ENCODE measurements around the gene POC1A.

The POC1A gene

DNA sequence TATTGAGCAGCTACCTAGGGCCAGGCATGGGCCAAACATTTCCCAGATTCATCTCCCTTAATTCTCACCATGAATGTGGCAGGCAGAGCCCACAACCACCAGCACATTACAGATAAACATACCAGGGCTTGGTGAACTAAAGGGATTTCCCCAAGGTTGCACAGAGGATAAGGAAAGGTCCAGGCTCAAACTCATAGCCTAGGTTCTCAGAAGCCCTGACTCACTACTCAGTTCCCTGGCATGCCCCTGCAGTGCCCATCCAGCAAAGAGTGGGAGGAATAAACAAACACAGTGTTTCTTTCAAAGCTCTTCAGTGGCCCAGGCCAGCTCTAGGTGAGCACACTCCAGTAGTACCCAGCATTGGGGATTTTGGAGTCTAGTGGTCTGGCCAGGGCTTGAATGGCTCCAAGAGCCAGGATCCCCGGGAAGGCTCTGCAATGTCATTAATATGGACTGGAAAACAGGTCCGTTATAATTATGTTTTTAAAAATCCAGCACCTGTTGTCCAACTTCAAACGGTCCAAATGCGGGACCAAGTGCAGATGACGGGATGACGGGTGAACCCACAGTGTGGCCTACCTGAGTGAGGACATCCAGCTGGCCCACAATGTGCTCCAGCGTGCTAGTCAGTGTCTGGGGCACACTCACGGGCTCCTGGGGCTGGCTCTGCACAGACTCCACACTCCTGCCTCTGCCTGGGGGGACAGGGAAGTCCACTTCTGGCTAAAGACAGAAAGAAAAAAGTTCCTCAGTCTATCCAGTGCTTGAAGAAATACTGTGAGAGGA, 58.0 kb downstream of the POC1A start:
- no peak for DNase-seq

DNA sequence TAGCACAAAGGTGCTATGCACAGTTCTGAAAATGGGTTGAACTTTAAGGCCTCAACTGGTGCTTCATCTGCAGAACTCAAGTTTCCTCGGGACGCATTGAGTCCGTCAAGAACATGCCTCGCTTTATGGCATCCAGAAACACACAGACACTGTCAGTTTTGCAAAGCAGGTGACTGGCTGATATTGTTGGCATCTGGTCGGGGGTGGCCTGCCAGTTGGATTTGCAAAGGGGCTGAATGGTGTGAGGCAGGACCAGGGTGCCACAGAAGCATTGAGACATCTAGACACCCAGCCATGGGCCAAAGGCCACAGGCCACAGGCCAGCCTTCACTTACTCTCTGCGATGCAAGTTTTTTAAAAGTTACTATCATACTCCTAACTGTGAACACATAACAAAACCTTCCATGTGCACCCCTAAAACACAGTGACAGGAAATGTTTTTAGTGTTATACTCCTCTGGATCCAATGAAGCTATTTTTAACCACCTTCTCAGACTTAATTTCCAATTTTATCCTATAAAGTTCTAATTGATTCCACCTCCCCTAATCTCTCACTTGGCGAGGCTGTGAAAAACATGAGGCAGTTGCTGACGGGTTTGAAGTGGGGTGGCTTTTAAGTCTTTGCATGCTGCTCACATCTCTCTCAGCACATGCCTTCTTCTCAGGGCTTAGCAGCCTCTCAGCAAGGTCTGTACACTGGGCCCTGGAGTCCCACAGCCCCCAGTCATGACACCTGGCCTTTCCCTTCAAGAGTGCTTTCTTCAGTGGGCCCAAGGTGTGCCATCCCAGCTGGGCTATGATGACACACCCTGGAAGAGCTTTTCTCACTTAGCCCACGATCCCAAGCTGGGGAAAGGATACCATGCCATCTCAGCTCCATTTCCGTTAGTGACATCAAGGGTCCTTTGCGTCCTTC, 59.4 kb downstream of the POC1A start:
- DNase-seq = no peak

DNA sequence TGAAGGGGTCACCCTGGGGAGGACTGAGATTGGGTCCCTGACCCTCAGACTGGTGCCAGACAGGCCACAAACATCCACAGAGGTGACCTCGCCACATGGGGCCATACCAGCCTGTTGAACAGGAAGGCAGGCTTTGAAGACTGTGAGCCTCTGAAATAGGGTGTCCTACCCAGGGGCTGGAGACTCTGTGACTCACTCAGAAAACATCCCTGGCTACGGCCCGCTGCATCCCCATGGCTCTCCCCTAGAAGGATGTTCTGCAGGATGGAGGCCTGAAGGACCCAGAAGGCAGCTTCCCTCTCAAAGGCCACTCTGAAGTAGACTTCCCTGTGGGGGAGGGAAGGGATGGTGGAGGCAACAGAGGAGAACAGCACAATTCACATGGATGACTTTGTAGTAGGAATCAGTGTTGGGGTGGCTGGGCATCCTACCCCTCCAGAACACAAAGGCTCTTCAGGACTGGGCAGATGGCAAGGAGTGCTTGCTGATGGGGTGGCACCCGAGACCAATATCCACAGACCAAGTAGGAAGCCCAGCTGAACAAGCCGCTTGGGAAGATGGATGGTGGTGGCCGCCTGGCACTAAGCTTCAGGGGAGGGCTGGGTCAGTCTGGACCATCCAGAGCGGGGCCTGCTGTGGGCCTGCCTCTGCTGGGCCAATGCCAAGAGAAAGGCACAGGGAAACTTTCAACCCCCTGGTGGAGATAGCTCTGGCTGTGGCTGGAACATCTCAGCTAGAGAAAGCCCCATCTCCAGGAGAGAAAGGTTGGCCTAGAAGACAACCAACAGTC, 60.3 kb downstream of the POC1A start:
- no peak for DNase-seq

DNA sequence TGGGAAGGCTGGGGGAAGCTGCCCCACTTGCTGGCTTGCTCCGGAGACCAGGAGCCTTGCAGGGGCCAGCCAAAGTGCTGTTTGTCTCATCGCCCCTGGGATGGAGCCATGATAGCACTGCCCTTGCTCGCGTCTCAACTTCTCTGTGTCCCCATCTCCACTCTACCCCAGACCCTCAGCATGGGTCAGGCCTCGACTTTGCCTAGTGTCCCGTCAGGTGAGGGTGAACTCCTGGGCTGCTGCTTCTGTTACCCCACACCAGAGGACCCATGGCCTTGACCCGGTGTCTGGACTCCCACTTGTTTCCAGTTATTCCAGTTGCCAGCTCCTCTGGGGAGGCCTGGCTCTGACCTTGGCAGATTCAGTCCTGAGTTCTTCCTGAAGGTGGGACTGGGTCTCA, 61.3 kb downstream of the POC1A start:
- no peak for DNase-seq

DNA sequence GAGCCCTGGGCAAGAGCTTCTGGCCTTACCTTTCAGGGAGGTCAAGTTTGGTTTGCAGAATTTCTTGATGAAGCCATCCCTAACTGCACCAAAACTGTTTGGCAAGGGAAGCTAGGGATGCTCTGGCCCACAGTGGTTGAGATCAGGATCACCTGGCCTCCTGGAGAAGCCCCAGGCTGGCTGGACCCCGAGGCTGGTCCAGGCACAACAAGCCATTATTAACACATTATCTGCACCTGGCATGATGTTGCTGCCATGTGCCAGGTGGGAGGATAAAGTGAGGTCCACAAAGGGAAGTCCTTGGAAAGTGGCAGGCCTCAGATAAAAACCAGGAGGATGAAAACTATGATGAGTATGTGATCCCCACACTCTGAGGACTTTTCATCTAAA, 62.0 kb downstream of the POC1A start:
- DNase-seq = no peak

DNA sequence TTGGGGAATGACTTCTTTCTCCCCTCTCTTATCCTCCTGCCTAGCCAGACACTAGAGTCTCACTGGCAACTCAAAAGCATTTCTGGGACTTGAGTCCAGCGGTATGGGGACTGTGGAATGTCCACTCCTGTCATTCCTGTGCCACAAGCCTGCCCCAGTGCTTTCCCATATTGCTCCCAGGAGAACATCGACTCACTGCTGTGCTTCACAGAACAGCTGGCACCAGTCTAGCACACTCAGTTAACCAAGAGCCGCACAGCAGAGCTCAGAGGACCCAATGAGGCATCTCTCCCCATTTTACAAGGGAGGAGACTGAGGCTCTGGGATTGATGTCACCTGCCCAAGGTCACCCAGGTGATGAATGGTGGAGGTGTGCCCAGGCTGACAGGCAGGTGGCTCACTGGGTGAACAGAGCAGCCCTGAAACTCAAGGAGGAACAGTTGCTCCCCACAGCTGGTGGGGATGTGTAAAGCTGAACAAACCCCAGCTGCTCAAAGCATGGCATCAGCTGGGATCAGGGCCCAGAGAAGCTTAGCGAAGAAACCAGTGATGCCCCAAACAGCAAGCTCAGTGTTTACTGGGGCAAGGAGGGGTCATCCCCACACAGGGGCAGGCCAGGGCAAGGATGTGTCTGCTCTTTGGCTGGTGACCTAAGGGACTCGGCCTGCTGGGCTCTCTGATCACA, 62.5 kb downstream of the POC1A start:
- DNase-seq = no peak

DNA sequence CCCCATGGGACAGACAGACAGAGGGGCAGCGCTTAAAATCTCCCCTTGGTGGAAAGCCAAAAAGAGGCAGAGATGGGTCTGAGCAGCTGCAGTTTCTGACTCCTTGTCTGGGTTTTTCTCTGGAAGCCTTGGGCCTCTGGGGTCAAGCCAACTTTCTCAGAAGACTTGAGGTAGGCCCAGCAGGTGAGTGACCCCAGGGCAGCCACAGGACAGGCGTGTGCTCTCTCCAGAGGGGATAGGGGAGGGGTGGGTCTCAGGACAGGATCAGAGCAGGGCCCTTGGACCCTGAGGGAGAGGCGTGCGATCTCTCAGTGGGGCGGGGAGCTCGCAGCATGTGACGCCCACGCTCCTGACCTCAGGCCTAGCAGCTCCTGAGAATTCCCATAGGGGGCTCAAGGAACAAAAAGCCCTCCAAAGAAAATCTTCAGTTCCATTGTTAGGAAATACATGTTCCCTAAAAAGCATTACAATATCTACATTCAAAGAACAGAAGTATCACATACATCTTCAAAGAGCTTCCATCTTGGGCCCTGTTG, 63.2 kb downstream of the POC1A start:
- no peak for DNase-seq

DNA sequence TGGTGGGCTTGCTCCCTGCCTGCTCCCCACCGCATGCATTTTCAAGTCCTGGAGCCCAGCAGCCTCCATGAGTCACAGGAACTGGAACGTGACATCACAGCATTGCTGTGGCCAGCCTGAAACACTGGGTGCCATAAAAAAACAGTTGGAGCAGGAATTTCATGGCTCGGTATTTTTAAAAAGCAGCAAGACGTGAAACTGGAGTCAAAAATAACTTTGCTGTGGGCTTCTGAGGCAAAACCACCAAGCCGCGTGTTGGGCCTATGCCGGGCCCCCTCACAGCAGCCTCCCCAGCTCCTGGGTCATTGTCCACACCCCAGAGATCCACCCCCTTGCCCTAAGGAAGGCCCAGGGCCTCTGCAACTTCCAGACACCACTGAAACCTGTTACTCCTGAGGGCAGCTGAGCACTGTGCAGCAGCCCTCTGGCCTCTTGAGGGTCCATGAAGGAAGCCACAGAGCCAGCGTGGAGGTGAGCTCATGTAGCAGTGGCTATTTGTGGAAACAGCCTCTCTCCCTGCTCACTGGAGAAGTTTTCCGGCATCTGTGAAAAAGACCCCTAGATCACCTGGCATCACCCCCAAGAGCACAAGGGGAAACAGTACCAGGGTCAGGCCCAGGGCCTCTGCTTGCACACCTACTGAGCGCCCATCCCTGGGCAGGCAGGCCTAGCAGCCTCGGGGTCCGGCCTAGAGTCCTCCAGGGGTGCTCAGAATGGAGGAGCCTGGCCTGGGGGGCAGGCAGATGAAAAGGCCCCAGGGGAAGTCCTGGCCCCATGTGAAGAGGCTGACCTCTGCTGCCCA, 63.9 kb downstream of the POC1A start:
- no peak for DNase-seq

DNA sequence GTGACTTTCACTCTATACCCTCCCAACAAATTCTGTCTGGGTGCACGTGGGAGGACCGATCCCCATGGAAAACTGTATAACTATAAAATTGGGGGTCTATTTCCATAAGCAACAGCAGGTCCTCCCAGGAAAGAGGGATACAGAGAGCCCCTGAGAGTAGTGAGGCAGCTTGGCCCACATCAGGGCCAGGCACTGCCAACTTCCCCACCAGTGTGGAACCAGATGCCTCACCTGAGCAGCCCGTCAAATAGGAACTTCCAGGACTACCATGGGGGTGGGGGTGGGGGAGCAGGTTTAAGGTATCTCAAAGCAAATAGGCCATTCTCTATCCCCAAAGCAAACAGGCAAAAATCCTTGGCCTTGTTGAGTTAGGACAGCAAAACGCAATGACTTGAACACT, 64.5 kb downstream of the POC1A start:
- DNase-seq = no peak

DNA sequence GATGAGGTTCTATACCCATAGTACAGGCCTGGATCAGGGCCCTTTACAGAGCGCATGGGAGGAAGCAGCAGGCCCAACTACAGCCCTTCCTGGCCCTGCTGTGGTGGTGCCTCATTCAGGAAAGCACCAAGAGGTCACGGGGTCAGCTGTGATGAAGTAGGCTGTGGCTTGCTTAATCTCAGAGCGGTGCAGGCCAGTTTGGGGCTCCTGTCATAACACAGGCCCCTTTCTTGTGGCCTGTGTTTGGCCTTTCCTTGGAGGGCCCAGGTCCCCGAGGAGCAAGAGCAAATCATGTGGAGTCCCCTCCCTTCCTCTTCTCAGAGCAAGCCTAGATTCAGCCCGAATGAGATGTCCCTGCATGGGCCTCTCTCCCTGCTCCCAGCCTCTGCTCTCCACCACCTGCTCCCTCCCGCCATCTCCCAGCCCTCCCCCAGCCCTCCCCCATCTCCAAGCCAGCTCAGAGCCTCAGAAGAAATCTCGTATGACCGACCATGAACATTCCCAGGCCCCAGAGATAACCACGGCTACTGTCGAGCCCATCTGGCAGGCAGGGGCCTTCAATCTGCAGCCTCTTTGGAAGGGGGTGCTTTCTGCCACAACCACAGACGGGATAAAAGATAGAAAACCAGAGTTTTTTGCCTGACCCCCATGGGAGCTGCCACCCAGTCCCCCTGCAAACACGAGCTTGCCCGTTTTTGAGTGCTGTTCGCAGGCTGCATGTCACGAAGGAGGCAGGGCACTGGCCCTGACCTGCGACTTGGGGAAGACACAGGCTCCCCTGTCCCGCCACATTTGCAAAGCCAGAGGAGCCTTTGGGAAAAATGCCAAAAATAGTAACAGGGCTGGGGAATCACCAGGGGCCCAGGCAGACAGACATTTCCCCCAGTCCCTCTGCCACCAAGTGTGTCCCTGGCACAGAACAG, 65.5 kb downstream of the POC1A start:
- no peak for DNase-seq

DNA sequence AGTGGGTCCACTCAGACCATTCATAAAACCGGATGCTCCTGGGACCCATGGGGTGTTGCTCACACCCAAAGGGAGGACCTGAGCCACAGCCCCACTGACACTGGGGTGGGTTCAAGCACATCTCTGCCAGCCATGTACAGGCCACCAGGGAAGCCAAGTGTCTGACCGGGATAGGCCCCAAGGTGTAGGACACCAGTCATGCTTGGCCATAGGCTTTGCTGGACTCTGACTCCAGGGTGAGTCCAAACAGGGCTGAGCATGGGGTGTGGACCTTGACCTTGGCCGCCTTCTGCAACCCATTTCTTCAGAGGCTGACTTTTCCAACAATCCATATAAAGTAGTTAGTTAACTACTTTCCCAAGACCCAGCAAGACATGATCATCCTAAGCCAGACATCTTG, 66.5 kb downstream of the POC1A start:
- no peak for DNase-seq

DNA sequence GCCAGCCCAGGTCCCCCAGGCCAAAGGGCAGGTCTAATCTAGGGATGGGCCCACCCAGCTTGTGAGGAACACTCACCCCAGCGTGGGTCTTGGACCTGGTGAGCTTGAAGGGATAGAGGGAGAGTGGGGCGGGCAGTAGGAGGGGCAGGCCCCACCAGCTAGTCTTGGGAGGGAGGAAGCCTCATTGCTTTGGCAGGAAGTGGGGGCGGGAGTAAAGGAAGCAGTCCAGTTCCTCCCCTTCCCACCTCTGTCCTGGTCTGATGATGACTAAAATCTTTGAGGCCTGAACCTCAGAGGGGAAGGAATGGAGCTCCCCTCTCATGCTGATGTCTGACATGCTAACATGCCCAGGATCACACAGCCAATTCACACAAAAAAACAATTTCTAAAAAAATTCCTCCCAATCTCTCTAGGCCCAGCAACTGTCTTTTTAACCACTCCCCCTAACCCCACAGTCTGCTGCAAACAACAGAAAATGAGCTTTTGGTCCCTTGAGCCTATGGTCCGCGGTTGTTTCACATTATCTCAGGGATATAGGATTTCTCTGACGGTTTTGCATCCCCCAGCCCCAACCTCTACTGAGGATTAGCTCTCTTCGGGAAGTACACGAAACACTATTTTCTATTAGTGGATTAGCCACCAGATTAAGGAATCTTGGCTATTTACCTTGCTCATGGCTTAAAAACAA, 67.1 kb downstream of the POC1A start:
- no peak for DNase-seq

DNA sequence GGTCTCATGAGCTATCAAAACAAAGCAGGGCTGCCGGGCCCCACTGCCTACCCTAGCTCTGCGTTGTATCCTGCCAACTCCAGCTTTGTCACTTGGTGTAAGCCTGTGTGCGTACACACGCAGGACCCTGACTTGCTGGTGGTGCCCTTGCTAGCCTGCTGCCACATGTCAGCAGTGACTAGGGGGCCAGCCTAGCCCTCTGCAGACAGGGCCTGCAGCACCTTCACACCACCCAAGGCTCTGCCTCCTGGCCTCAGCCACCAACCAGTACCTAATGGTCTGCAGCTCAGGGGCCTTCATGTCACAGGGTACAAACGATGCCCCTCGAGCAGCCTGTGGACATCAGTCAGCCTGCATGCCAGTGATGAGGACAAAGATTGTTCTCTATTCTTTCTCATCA, 67.8 kb downstream of the POC1A start:
- DNase-seq = no peak

DNA sequence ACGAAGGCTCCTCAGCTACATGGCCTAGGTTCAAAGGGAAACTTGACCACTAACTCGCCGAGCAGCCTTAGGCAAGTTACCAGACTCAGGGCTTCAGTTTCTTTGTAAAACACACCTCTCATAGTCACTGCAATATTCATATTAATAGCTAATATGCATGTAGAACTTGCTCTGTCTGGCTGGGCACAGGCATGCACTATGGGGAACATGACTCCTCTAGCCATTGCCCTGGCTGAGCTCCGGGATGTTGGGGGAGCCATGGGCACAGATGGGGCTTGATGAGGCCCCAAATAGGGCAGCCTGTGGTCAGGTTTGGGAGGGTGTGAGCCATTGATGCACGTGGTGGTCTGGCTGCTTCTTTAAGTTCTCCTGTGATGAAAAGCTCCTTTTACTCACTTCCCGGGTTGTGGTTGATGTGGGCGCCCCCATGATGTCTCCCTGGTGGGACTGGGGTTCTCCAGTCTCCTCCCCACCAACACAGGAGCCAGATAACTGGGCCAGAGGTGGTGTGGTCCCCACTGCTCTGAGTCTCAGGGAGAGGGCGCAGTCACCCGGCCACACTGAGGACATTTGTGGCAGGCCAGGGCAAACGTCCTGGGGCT, 68.4 kb downstream of the POC1A start:
- no peak for DNase-seq

DNA sequence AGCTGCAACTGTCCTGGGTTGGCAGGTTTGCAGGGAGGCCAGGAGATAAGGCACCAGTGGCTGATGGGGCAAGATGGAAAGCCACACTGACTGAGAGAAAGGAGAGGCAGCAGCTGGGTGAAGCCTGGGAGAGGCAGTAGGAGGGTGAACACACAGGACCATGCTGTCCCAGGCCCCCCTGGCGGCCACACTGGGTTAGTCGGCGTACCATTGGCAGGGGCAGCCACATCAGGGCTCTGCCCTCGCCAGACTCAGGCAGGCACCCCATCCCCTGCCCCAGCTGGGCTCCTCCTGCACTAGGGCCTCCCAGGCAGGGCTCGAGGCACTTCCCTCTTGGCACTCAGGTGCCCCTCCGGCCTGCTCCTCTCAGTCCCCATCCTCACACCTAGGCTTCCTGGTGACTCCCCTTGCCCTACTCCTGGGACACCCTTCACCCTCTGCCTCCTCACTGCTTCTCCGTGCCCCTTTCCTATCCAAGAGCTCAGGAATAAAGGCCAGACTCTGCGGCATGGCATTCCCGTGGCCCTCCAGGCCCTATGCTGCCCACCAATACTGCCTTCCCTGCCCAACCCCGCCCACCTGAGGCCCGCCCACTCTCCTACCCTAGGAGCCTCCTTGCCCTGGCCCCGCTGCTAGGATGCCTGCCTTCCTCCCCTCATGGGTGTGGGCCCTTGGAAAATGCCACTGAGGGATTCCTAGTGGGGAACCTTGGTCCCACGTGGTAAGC, 69.1 kb downstream of the POC1A start:
- no peak for DNase-seq

DNA sequence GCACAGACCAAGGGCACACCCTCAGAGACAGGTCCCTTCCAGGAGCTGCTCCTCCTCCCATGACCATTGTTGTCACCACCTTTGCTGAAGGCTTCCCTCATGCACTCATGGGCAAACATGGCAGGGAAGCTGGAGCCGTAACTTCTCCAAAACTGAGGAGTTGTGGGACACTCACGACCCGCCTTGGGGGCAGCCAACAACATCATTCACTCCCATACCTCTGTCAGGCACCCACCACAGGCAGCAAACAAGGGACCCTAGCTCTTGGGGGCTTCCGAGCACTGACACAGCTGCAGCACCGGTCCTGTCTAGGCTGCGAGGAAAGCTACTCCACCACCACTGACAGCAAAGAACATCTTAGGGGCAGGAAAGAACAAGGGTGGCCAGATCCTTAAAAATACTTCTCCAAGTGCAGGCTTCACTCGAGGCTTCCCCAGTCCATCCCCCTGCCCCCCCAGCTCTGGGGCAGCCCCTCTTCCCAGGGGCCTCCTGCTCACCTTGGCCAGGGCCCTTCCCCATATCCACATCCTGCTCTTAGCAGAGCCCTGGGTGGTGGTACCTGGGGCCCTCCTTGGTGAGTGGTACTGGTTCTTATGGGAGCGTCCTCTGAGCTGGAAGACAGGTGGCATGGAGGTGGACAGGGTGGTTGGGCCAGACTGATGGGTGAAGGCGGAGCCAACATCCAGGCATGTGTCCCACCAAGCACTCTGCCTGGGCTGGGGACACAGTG, 69.8 kb downstream of the POC1A start:
- DNase-seq = no peak

DNA sequence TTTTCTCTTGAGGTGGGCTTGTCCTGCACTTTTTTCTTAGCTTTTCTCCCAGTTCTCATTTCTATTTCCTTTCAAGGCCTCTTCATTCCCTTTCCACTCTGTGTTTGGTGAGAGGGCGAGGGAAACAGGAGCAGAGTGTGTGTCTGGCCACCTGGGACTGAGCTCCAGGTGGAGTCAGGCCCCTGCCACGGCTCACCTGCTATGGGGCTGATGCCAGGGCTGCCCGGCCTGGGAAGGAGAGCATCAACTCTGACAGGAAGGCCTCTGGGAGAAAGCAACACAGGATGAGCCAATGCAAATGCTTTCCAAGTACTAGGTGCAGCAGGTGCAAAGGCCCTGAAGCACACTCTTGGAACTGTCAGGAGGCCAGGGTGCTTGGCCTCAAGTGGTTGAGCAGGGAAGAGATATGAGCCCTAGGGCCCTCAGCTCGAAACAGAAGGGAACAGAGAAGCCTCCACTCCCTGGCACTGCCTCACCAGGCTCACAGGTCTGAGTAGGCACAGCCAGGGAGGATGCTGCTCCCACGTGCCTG, 70.6 kb downstream of the POC1A start:
- no peak for DNase-seq

DNA sequence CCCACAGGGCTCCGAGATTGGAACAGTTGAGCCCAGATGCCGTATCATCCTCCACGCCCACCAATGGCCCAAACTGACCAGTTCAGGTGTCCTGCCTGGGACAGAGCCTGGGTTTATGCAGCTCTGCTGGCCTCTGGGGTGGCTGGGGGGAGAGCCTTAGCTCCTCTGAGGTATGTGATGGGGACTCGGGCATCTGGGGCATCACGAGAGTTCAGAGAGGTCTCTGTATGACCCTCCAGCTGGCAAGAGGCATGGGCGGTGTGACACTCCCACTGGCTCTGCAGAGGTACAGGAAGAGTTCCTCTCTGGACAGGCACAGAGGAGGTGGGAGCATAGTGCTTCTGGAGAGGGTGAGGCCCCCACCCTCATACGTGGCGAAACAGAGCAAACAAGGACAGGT, 71.3 kb downstream of the POC1A start:
- no peak for DNase-seq

All from CD4-positive, alpha-beta T cell treated with Interleukin-4 for 4 hours (primary cell).